CD14-positive monocyte (primary cell): Measurements from ENCODE around the gene NAB1. TPM values are rescaled to one million over a fixed set of nuclear protein-coding genes. Genes with fewer than 3 reads are reported as not detected.

ENCODE experiments used
- DNase-seq, 3 donors: peaks; one replicate each; pipeline ENCODE4 v3.0.0-alpha.2; 2011 to 2022
- H2AFZ ChIP-seq: 2 replicates; pipeline ENCODE4 v1.6.0; 2012; ENCODE audit warnings: mild to moderate bottlenecking, low read depth, low read length, inconsistent platforms; ENCODE audit not compliant: insufficient read depth, poor library complexity, severe bottlenecking
- H3K27ac ChIP-seq, 2 donors: 1 replicate in 1 of 2; 2 replicates in 1 of 2; pipeline ENCODE4 v1.5.1; 2012 to 2013; ENCODE audit warnings: low read length in 2 of 2, control low read depth in 1 of 2, inconsistent platforms in 1 of 2, low read depth in 1 of 2, mild to moderate bottlenecking in 1 of 2
- H3K27me3 ChIP-seq, 2 donors: one replicate each; pipeline versions ENCODE4 v1.6.0 to v1.6.1; 2011 to 2013; ENCODE audit warnings: low read length in 2 of 2; ENCODE audit not compliant: control insufficient read depth in 2 of 2, insufficient read depth in 2 of 2
- H3K36me3 ChIP-seq, 2 donors: replicated peaks in 1 of 2; 1 replicate in 1 of 2; 2 replicates in 1 of 2; pipeline versions ENCODE4 v1.5.1 to v1.6.1; 2012 to 2013; ENCODE audit warnings: low read length in 2 of 2, control low read depth in 1 of 2, inconsistent platforms in 1 of 2, mild to moderate bottlenecking in 1 of 2; ENCODE audit not compliant: insufficient read depth in 2 of 2, control insufficient read depth in 1 of 2
- H3K4me1 ChIP-seq, 2 donors: 1 replicate in 1 of 2; 2 replicates in 1 of 2; pipeline versions ENCODE4 v1.5.1 to v1.6.1; 2012 to 2013; ENCODE audit warnings: low read length in 2 of 2, control low read depth in 1 of 2, inconsistent platforms in 1 of 2, mild to moderate bottlenecking in 1 of 2, moderate library complexity in 1 of 2; ENCODE audit not compliant: insufficient read depth in 2 of 2, control insufficient read depth in 1 of 2
- H3K4me2 ChIP-seq: replicated peaks from 2 replicates; pipeline ENCODE3; 2012; ENCODE audit warnings: low read length, moderate library complexity, mild to moderate bottlenecking; ENCODE audit not compliant: poor library complexity, severe bottlenecking; ENCODE audit errors: extremely low read depth
- H3K4me3 ChIP-seq, 3 experiments: fragments of 200-600 bp in 1 of 3; sonication (generic) in 1 of 3; replicated peaks in 1 of 3; 1 replicate in 2 of 3; 2 replicates in 1 of 3; pipeline ENCODE4 v1.5.1; 2011 to 2013; ENCODE audit warnings: low read length in 3 of 3, mild to moderate bottlenecking in 3 of 3, control low read depth in 2 of 3, low read depth in 2 of 3, inconsistent platforms in 1 of 3, moderate library complexity in 1 of 3
- H3K79me2 ChIP-seq: 2 replicates; pipeline ENCODE4 v1.6.0; 2012; ENCODE audit warnings: mild to moderate bottlenecking, control low read depth, inconsistent platforms, low read length, moderate library complexity; ENCODE audit not compliant: insufficient read depth
- H3K9ac ChIP-seq: 2 replicates; pipeline ENCODE4 v1.6.0; 2017; ENCODE audit warnings: low read length, mild to moderate bottlenecking; ENCODE audit not compliant: insufficient read depth, poor library complexity, severe bottlenecking
- H3K9me3 ChIP-seq, 2 donors: replicated peaks in 1 of 2; 1 replicate in 1 of 2; 2 replicates in 1 of 2; pipeline versions ENCODE4 v1.5.1 to v1.6.1; 2012 to 2013; ENCODE audit warnings: low read length in 2 of 2, control low read depth in 1 of 2; ENCODE audit not compliant: control insufficient read depth in 1 of 2, insufficient read depth in 1 of 2
- H4K20me1 ChIP-seq: 2 replicates; pipeline ENCODE4 v1.6.0; 2012; ENCODE audit warnings: mild to moderate bottlenecking, low read length, control low read depth, moderate library complexity; ENCODE audit not compliant: insufficient read depth
- H3K27ac Mint-ChIP-seq, 7 donors: one replicate each; pipeline ENCODE4 v1.8.0; 2020; ENCODE audit warnings: mild to moderate bottlenecking in 7 of 7, mixed read lengths in 7 of 7, moderate library complexity in 6 of 7, inconsistent platforms in 2 of 7
- H3K27me3 Mint-ChIP-seq, 3 donors: one replicate each; pipeline ENCODE4 v1.8.0; 2021 to 2022; ENCODE audit warnings: low read depth in 3 of 3, mild to moderate bottlenecking in 3 of 3, mixed read lengths in 3 of 3, moderate library complexity in 3 of 3, inconsistent platforms in 1 of 3
- H3K36me3 Mint-ChIP-seq, 2 donors: one replicate each; pipeline ENCODE4 v1.8.0; 2020; ENCODE audit warnings: mixed read lengths in 2 of 2, inconsistent platforms in 1 of 2, mild to moderate bottlenecking in 1 of 2
- H3K4me1 Mint-ChIP-seq: one replicate; pipeline ENCODE4 v1.8.0; 2020; ENCODE audit warnings: mild to moderate bottlenecking, mixed read lengths
- H3K4me3 Mint-ChIP-seq, 2 donors: one replicate each; pipeline ENCODE4 v1.8.0; 2020; ENCODE audit warnings: mild to moderate bottlenecking in 2 of 2, mixed read lengths in 2 of 2, moderate library complexity in 1 of 2
- H3K9me3 Mint-ChIP-seq, 7 donors: one replicate each; pipeline ENCODE4 v1.8.0; 2020 to 2022; ENCODE audit warnings: mixed read lengths in 7 of 7, mild to moderate bottlenecking in 6 of 7, moderate library complexity in 6 of 7, inconsistent platforms in 2 of 7
- WGBS: methylation state at CpG from one replicate; pipeline ENCODE4 v1.1.5; 2013; ENCODE audit warnings: missing lambda C conversion rate; ENCODE audit not compliant: insufficient coverage; 5-methylcytosine and 5-hydroxymethylcytosine counted together
- intact Hi-C, 2 donors: fragments of 100-400 bp; cut with micrococcal nuclease; formaldehyde crosslinking; loops; one replicate each; pipeline versions ENCODE4 v1.15.0 to v1.15.1; 2023
- polyA plus RNA-seq, 3 donors: library from polyadenylated mRNA; depleted of rRNA in 1 of 3; unstranded in 2 of 3; stranded (reverse) in 1 of 3; fragments of 300-500 nt in 2 of 3; fragments of >200 nt in 1 of 3; fragmentation: Illumina TruSeq in 2 of 3; gene quantifications; 1 replicate in 2 of 3; 2 replicates in 1 of 3; pipeline ENCODE4 v1.2.3, GENCODE V29; 2012 to 2021
- TF ChIP-seq, protein P1 (sequence below): fragments of 200-600 bp; IDR thresholded peaks from one replicate; pipeline ENCODE4 v1.8.0; 2022; ENCODE audit warnings: antibody characterized with exemption, mild to moderate bottlenecking

Gene NAB1
- polyA plus RNA-seq, 3 donors, result 2.9 to 15.5 (median 3.1) TPM

DNA sequence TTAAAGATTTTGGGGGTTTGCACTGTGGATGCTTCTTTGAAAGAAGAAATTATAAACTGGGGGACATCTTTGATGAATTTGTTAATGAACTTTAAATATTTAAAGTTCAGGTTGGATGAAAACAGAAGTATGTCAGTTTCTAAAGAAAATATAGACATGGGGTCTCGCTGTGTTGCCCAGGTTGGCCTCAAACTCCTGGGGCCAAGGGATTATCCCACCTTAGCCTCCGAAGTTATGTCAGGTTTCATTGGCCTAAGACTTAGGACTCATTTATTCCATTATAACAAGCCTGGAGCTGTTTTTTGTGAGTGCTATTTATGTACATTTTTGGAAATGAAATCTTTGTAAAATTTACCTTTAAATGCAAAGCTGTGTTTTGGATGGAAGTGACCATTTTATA lies 2.5 kb downstream of the NAB1 start:
- Histone ChIP-seq H3K27ac (no peak overlapping the region), H3K4me2 (no peak overlapping the region), H3K27me3 (no peaks in the 10 kb centered on the region), H3K4me3 (no peak overlapping the region), H3K36me3 (no peaks in the 10 kb centered on the region), H4K20me1 (peaks cover 61% of the 10 kb centered on the region), H3K4me1 (peaks cover 18 to 29% of the 10 kb centered on the region in 2 donors), H2AFZ (no peak overlapping the region), H3K9me3 (no peaks in the 10 kb centered on the region), H3K9ac (no peak overlapping the region), H3K79me2 (peaks cover 65% of the 10 kb centered on the region)
- intact Hi-C loops, result no loop called here
- Mint-ChIP-seq H3K4me1 (peaks cover 28% of the 10 kb centered on the region), H3K36me3 (peaks cover 0 to 5% of the 10 kb centered on the region in 2 donors), H3K27ac (peak overlapping the region in 2 of 7 donors; percentile 7 to 25), H3K27me3 (peaks cover 0 to 3% (median 0%) of the 10 kb centered on the region in 3 donors), H3K4me3 (no peak overlapping the region), H3K9me3 (peaks cover 0 to 3% (median 0%) of the 10 kb centered on the region in 7 donors)
- no CpG with 5 or more reads among the region's 2 CpGs for WGBS
- TF ChIP-seq, protein P1, sequence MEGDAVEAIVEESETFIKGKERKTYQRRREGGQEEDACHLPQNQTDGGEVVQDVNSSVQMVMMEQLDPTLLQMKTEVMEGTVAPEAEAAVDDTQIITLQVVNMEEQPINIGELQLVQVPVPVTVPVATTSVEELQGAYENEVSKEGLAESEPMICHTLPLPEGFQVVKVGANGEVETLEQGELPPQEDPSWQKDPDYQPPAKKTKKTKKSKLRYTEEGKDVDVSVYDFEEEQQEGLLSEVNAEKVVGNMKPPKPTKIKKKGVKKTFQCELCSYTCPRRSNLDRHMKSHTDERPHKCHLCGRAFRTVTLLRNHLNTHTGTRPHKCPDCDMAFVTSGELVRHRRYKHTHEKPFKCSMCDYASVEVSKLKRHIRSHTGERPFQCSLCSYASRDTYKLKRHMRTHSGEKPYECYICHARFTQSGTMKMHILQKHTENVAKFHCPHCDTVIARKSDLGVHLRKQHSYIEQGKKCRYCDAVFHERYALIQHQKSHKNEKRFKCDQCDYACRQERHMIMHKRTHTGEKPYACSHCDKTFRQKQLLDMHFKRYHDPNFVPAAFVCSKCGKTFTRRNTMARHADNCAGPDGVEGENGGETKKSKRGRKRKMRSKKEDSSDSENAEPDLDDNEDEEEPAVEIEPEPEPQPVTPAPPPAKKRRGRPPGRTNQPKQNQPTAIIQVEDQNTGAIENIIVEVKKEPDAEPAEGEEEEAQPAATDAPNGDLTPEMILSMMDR, result no peak
- DNase-seq, result no peak

DNA sequence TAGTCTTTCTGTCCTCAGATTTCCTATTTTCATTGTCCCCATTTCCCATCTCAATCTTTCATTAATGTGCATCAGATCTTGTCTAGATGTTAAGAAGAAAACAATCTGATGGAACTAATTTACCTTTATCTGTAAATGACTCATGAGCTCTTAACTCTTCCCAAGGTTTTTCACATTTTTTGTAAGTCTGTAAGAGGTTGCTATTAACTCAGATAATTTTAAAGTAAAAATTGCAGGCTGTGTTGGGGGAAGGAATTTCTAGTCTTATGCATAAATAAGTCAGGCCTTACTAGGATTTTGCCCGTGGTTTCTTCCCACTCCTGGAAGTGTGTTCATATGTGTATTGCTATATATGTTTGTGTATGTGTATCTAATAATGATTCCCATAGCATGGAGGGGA lies 4.3 kb downstream of the NAB1 start:
- no peak overlapping the region for H3K9ac ChIP-seq
- intact Hi-C loops, result no loop called here
- no peak overlapping the region for H3K27ac Mint-ChIP-seq

More for the DNA sequence above, 4.3 kb downstream of the NAB1 start:
- Histone ChIP-seq H3K4me3 (no peak overlapping the region), H3K36me3 (peaks cover 0 to 2% of the 10 kb centered on the region in 2 donors), H2AFZ (no peak overlapping the region), H4K20me1 (peaks cover 79% of the 10 kb centered on the region), H3K27me3 (no peaks in the 10 kb centered on the region), H3K9me3 (no peaks in the 10 kb centered on the region), H3K4me2 (no peak overlapping the region), H3K79me2 (peaks cover 83% of the 10 kb centered on the region), H3K27ac (no peak overlapping the region), H3K4me1 (peaks cover 12 to 19% of the 10 kb centered on the region in 2 donors)
- Mint-ChIP-seq H3K27me3 (peaks cover 0 to 1% (median 0%) of the 10 kb centered on the region in 3 donors), H3K4me1 (peaks cover 27% of the 10 kb centered on the region), H3K36me3 (peaks cover 2 to 6% of the 10 kb centered on the region in 2 donors), H3K4me3 (no peak overlapping the region), H3K9me3 (peaks cover 0 to 1% (median 0%) of the 10 kb centered on the region in 7 donors)
- TF ChIP-seq, protein P1, result no peak
- no CpG with 5 or more reads among the region's 1 CpG for WGBS
- DNase-seq, result no peak
